IMR-90 (cell line): Measurements from ENCODE around the gene RRP15. TPM values are rescaled to one million over a fixed set of nuclear protein-coding genes. Genes with fewer than 3 reads are reported as not detected.

Experiments used
- ATAC-seq: fragments of 200-7000 bp; cut with Tn5 transposase; 2 replicates; pipeline ENCODE4 v1.9.1; 2020; ENCODE audit warnings: low read depth, mild to moderate bottlenecking, moderate library complexity
- BruUV-seq: library from RNA; stranded (reverse); fragments of 400-500 nt; replicated peaks from 2 replicates; lab custom pipeline; 2021; lab: Mats Ljungman, UMichigan
- CTCF ChIA-PET: fragments of 300-600 bp; formaldehyde crosslinking; extraction: SDS; loops from one replicate; lab custom pipeline; 2021; ENCODE audit warnings: antibody characterized with exemption; lab: Yijun Ruan, JAX
- POLR2A ChIA-PET: fragments of 300-600 bp; sonication (Branson Sonifier 250); formaldehyde crosslinking; loops from one replicate; lab custom pipeline; 2022; ENCODE audit warnings: antibody characterized with exemption; ENCODE audit not compliant: unreplicated experiment; lab: Charles Lee
- DNase-seq: peaks from one replicate; pipeline ENCODE4 v3.0.0; 2013
- H2AFZ ChIP-seq: replicated peaks from 2 replicates; pipeline ENCODE3; 2013; ENCODE audit warnings: low read length, mild to moderate bottlenecking; ENCODE audit not compliant: poor library complexity
- H2AK5ac ChIP-seq: 2 replicates; pipeline ENCODE4 v1.6.1; 2013; ENCODE audit warnings: low read depth, low read length, inconsistent platforms
- H2AK9ac ChIP-seq: replicated peaks from 2 replicates; pipeline ENCODE3; 2013; ENCODE audit warnings: mild to moderate bottlenecking, low read depth, low read length, moderate library complexity; ENCODE audit not compliant: poor library complexity
- H2BK120ac ChIP-seq: 2 replicates; pipeline ENCODE4 v1.6.1; 2013; ENCODE audit warnings: low read depth, low read length, inconsistent platforms
- H2BK15ac ChIP-seq: 3 replicates; pipeline ENCODE4 v1.6.1; 2013; ENCODE audit warnings: low read depth, low read length, inconsistent platforms
- H2BK20ac ChIP-seq: 2 replicates; pipeline ENCODE4 v1.6.1; 2013; ENCODE audit warnings: low read depth, mild to moderate bottlenecking, inconsistent platforms, low read length, moderate library complexity
- H2BK5ac ChIP-seq: 2 replicates; pipeline ENCODE4 v1.6.1; 2013; ENCODE audit warnings: mild to moderate bottlenecking, low read depth, low read length, inconsistent platforms; ENCODE audit not compliant: poor library complexity, severe bottlenecking
- H3K14ac ChIP-seq: replicated peaks from 2 replicates; pipeline ENCODE4 v1.6.1; 2013; ENCODE audit warnings: low read depth, low read length, inconsistent platforms
- H3K18ac ChIP-seq: 2 replicates; pipeline ENCODE4 v1.6.1; 2013; ENCODE audit warnings: low read depth, low read length, control low read depth
- H3K23ac ChIP-seq: 2 replicates; pipeline ENCODE4 v1.6.1; 2013; ENCODE audit warnings: low read depth, low read length, inconsistent platforms
- H3K27ac ChIP-seq: 2 replicates; pipeline ENCODE4 v1.5.1; 2013; ENCODE audit warnings: mild to moderate bottlenecking, control low read depth, low read length; ENCODE audit not compliant: insufficient read depth
- H3K27me3 ChIP-seq: 2 replicates; pipeline ENCODE4 v1.6.1; 2013; ENCODE audit warnings: low read length; ENCODE audit not compliant: control insufficient read depth, insufficient read depth
- H3K36me3 ChIP-seq: 2 replicates; pipeline ENCODE4 v1.6.1; 2013; ENCODE audit warnings: low read length, mixed read lengths; ENCODE audit not compliant: control insufficient read depth, insufficient read depth
- H3K4ac ChIP-seq: 2 replicates; pipeline ENCODE4 v1.6.1; 2013; ENCODE audit warnings: low read depth, low read length, inconsistent platforms
- H3K4me1 ChIP-seq: 2 replicates; pipeline ENCODE4 v1.6.1; 2013; ENCODE audit warnings: low read length, mixed read lengths; ENCODE audit not compliant: control insufficient read depth, insufficient read depth
- H3K4me2 ChIP-seq: 2 replicates; pipeline ENCODE4 v1.6.1; 2013; ENCODE audit warnings: low read depth, mild to moderate bottlenecking, control low read depth, low read length, moderate library complexity
- H3K4me3 ChIP-seq: 2 replicates; pipeline ENCODE4 v1.5.1; 2013; ENCODE audit warnings: low read depth, mild to moderate bottlenecking, control low read depth, low read length, moderate library complexity; ENCODE audit not compliant: insufficient read depth
- H3K56ac ChIP-seq: 2 replicates; pipeline ENCODE4 v1.6.1; 2013; ENCODE audit warnings: low read length, inconsistent platforms; ENCODE audit not compliant: insufficient read depth; ENCODE audit errors: extremely low read depth
- H3K79me1 ChIP-seq, 2 experiments: 2 replicates each; pipeline ENCODE4 v1.6.1; 2013; ENCODE audit warnings: low read length in 2 of 2, inconsistent platforms in 1 of 2, low read depth in 1 of 2
- H3K9ac ChIP-seq: 2 replicates; pipeline ENCODE4 v1.6.1; 2013; ENCODE audit warnings: low read depth, low read length, control low read depth
- H3K9me1 ChIP-seq: 2 replicates; pipeline ENCODE4 v1.6.1; 2013; ENCODE audit warnings: low read length, inconsistent platforms; ENCODE audit not compliant: insufficient read depth
- H3K9me3 ChIP-seq: 2 replicates; pipeline ENCODE4 v1.6.1; 2013; ENCODE audit warnings: low read length; ENCODE audit not compliant: control insufficient read depth, insufficient read depth
- H4K20me1 ChIP-seq: 2 replicates; pipeline ENCODE4 v1.6.1; 2013; ENCODE audit warnings: low read length, inconsistent platforms; ENCODE audit not compliant: insufficient read depth
- H4K5ac ChIP-seq: 2 replicates; pipeline ENCODE4 v1.6.1; 2013; ENCODE audit warnings: mild to moderate bottlenecking, low read depth, low read length, control low read depth
- H4K8ac ChIP-seq, 2 experiments: 2 replicates each; pipeline ENCODE4 v1.6.1; 2013; ENCODE audit warnings: low read depth in 2 of 2, low read length in 2 of 2, control low read depth in 1 of 2, inconsistent platforms in 1 of 2
- H4K91ac ChIP-seq: 2 replicates; pipeline ENCODE4 v1.6.1; 2013; ENCODE audit warnings: low read depth, low read length, inconsistent platforms; ENCODE audit not compliant: insufficient read depth
- BHLHE40 ChIP-seq: fragments of 150-350 bp; IDR thresholded peaks from 2 replicates; pipeline ENCODE4 v1.6.1; 2016; ENCODE audit warnings: mild to moderate bottlenecking, low read depth, low read length
- CEBPB ChIP-seq: IDR thresholded peaks from 2 replicates; pipeline ENCODE4 v1.6.1; 2012; ENCODE audit warnings: low read depth, low read length, improper control_type of control experiment
- FOS ChIP-seq: fragments of 150-350 bp; IDR thresholded peaks from 2 replicates; pipeline ENCODE4 v1.6.1; 2016; ENCODE audit warnings: low read depth, low read length
- MAFK ChIP-seq: IDR thresholded peaks from 2 replicates; pipeline ENCODE4 v1.6.1; 2012; ENCODE audit warnings: low read depth, low read length, improper control_type of control experiment
- MAZ ChIP-seq: IDR thresholded peaks from 2 replicates; pipeline ENCODE4 v1.6.1; 2012; ENCODE audit warnings: low read depth, mild to moderate bottlenecking, low read length, improper control_type of control experiment, moderate library complexity, borderline replicate concordance
- MXI1 ChIP-seq: IDR thresholded peaks from 2 replicates; pipeline ENCODE4 v1.6.1; 2012; ENCODE audit warnings: low read depth, mild to moderate bottlenecking, low read length, moderate library complexity, borderline replicate concordance
- NFE2L2 ChIP-seq: fragments of 150-350 bp; IDR thresholded peaks from 2 replicates; pipeline ENCODE4 v1.6.1; 2016; ENCODE audit warnings: low read depth, mild to moderate bottlenecking, low read length
- POLR2A ChIP-seq: IDR thresholded peaks from 2 replicates; pipeline ENCODE4 v1.6.1; 2012; ENCODE audit warnings: mild to moderate bottlenecking, low read depth, low read length
- RAD21 ChIP-seq: IDR thresholded peaks from 2 replicates; pipeline ENCODE4 v1.6.1; 2012; ENCODE audit warnings: low read length, improper control_type of control experiment
- RCOR1 ChIP-seq: IDR thresholded peaks from 2 replicates; pipeline ENCODE4 v1.6.1; 2012; ENCODE audit warnings: mild to moderate bottlenecking, low read length, improper control_type of control experiment; ENCODE audit not compliant: insufficient replicate concordance
- RFX5 ChIP-seq: IDR thresholded peaks from 2 replicates; pipeline ENCODE4 v1.8.0; 2012; ENCODE audit warnings: low read depth, mild to moderate bottlenecking, low read length, moderate library complexity
- WGBS, 2 experiments: methylation state at CpG; one replicate each; pipeline versions ENCODE4 v1.1.5 to v1.1.7; 2013; ENCODE audit warnings: missing lambda C conversion rate in 2 of 2; ENCODE audit not compliant: insufficient read length in 1 of 2; ENCODE audit errors: extremely low coverage in 2 of 2; 5-methylcytosine and 5-hydroxymethylcytosine counted together
- dilution Hi-C: fragments of 300-500 bp; cut with HindIII; formaldehyde crosslinking; loops from one replicate; pipeline ENCODE4 v1.14.3; 2018; ENCODE audit warnings: low sequenced_read_pairs; ENCODE audit not compliant: unreplicated experiment
- in situ Hi-C: fragments of 300-500 bp; cut with MboI; formaldehyde crosslinking; loops from 3 replicates; pipeline ENCODE4 v1.14.3; 2019; ENCODE audit warnings: low sequenced_read_pairs, inconsistent platforms, mixed read lengths
- intact Hi-C: fragments of 100-400 bp; cut with micrococcal nuclease; formaldehyde crosslinking; loops from 2 replicates; pipeline ENCODE4 v1.10.0; 2022
- polyA plus RNA-seq, 3 experiments: library from polyadenylated mRNA; depleted of rRNA; stranded (reverse); fragments of >200 nt; gene quantifications; 2 replicates each; pipeline ENCODE4 v1.2.3, GENCODE V29; 2012; ENCODE audit warnings: low replicate concordance in 1 of 3
- total RNA-seq: library from RNA; depleted of rRNA; stranded (reverse); fragments of >200 nt; gene quantifications from 2 replicates; pipeline ENCODE4 v1.2.3, GENCODE V29; 2012

The RRP15 gene
- total and polyA plus RNA-seq, 2 of the 4 experiments (the other 2 are of a cell fraction), result 3.1 to 4.1 TPM

DNA sequence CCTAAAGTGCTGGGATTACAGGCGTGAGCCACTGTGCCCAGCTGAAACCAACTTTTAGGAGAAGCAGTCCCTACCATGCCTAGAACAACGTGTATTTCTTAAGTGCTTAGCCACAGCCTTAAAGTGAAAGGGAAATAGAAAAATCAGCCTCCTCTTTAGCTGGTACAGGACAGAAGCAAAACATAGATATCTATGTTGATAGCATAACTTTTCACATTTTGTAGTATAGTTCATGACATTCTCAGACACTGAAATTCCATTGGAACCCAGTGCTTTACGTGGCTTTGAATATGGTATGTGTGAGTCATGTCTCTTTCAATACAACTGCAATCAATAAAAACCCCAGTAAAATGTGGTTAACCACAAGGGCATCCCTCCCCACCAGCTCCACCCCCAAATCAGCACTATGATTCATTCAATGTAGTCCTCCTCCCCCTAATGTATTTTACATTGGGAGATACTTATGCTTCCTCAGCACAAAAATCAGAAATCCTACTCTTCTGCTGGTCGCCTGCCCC, 92.1 kb downstream of the RRP15 start:
- no peaks in the 10 kb centered on the region for H3K27me3 ChIP-seq
- H2BK5ac ChIP-seq, result peak overlapping the region; percentile 82
- no peak overlapping the region for H2AK9ac ChIP-seq
- H3K79me1 ChIP-seq, result peaks cover 3 to 4% of the 10 kb centered on the region in 2 experiments; a peak in 2 of 4 replicates
- peak overlapping the region; percentile 71 for H3K4me2 ChIP-seq
- peaks cover 3% of the 10 kb centered on the region for H3K9me1 ChIP-seq
- H3K36me3 ChIP-seq, result no peaks in the 10 kb centered on the region; the same call in 1 of the 2 replicates
- no peak overlapping the region; the same call in none of the 2 replicates for H3K14ac ChIP-seq
- H3K9ac ChIP-seq, result no peak overlapping the region; the same call in 1 of the 2 replicates
- no peak overlapping the region for H3K56ac ChIP-seq
- in situ Hi-C loops (no loop called here), intact Hi-C loops (loop anchor here (5.0 kb wide), 1 partner anchor 100 kb away; no protein-coding TSS in a partner anchor), dilution Hi-C loops (no loop called here)
- DNase-seq, result peak; percentile 99
- ChIA-PET POLR2A (interaction anchor here (0.9 kb wide), 1 partner anchor 32 kb away, joined by 3 read pairs; no protein-coding TSS in a partner anchor), CTCF (interaction anchor here (0.7 kb wide), 1 partner anchor 13 kb away, joined by 4 read pairs; no protein-coding TSS in a partner anchor)
- H4K5ac ChIP-seq, result 0 out of 2 replicates have a peak overlapping the region, but pooled peaks have one; percentile 19
- ATAC-seq, result peak; percentile 83
- peaks cover 15% of the 10 kb centered on the region for H3K4me1 ChIP-seq
- peak overlapping the region; percentile 84 for H2BK120ac ChIP-seq
- H4K20me1 ChIP-seq, result no peaks in the 10 kb centered on the region; the same call in 1 of the 2 replicates
- peak overlapping the region; percentile 82 for H2BK20ac ChIP-seq
- peak overlapping the region; percentile 49; the same call in 1 of the 2 replicates for H4K91ac ChIP-seq
- H3K4me3 ChIP-seq, result no peak overlapping the region
- H3K18ac ChIP-seq, result peak overlapping the region; percentile 38
- H2AFZ ChIP-seq, result peak overlapping the region; percentile 4
- peak overlapping the region in 1 of 2 experiments; percentile 50; a peak in 2 of 4 replicates for H4K8ac ChIP-seq
- peak overlapping the region; percentile 85 for H3K4ac ChIP-seq
- H3K23ac ChIP-seq, result no peak overlapping the region
- no peak overlapping the region; the same call in 1 of the 3 replicates for H2BK15ac ChIP-seq
- no peaks in the 10 kb centered on the region for H3K9me3 ChIP-seq
- BruUV-seq, result no TSS peak
- WGBS, 2 experiments, result no CpG with 5 or more reads among the region's 4 CpGs
- TF ChIP-seq RFX5, result no peak
- TF ChIP-seq BHLHE40, result peak; percentile 72
- TF ChIP-seq RAD21, result 0 out of 2 replicates have a peak, but pooled peaks have one; percentile 13
- TF ChIP-seq MAZ, result peak; percentile 79
- TF ChIP-seq RCOR1, result peak; percentile 34
- peak; percentile 90 for TF ChIP-seq MAFK
- no peak for TF ChIP-seq POLR2A
- 0 out of 2 replicates have a peak, but pooled peaks have one; percentile 22 for TF ChIP-seq MXI1
- peak; percentile 67; the same call in 1 of the 2 replicates for TF ChIP-seq CEBPB
- no peak for TF ChIP-seq NFE2L2
- TF ChIP-seq FOS, result peak; percentile 97
- peak overlapping the region; percentile 65 for H3K27ac ChIP-seq
- peak overlapping the region; percentile 46; the same call in 1 of the 2 replicates for H2AK5ac ChIP-seq
